GM12864 (cell line): ENCODE measurements around the gene DDX56.

Source experiments
- DNase-seq: peaks from one replicate; pipeline ENCODE4 v3.0.0-alpha.2; 2011; ENCODE audit warnings: low read depth
- H3K4me3 ChIP-seq: 2 replicates; pipeline ENCODE4 v1.5.1; 2011; ENCODE audit warnings: mild to moderate bottlenecking, low read depth, low read length, control low read depth
- CTCF ChIP-seq: IDR thresholded peaks from 2 replicates; pipeline ENCODE4 v1.5.1; 2011; ENCODE audit warnings: low read depth, mild to moderate bottlenecking, moderate library complexity, low read length, control low read depth, inconsistent platforms; ENCODE audit errors: missing control alignments

Gene DDX56

GRCh38 chr7:44573464-44574286 is at the start of gene DDX56:
TSS of gene DDX56 (minus strand) at chr7:44573908. CDS start at chr7:44573895, 13 bp downstream.
- peak within 1 kb of the TSS; percentile 91 for H3K4me3 ChIP-seq
- DNase-seq, result peak; percentile 90
- TF ChIP-seq CTCF, result no peak

- DNase-seq, result no peak
- no peak for TF ChIP-seq CTCF
- peak overlapping the region; percentile 30 for H3K4me3 ChIP-seq
Observed at GRCh38 chr7:44622342-44623151, 48.8 kb upstream of the DDX56 start.

- H3K4me3 ChIP-seq, result no peak overlapping the region
- TF ChIP-seq CTCF, result no peak
- no peak for DNase-seq
Observed at GRCh38 chr7:44621750-44622103, 48.0 kb upstream of the DDX56 start.

- DNase-seq, result no peak
- no peak overlapping the region for H3K4me3 ChIP-seq
Observed at GRCh38 chr7:44621034-44621749, 47.5 kb upstream of the DDX56 start.

GRCh38 chr7:44618753-44619152 is 45.0 kb upstream of the DDX56 start:
- H3K4me3 ChIP-seq, result no peak overlapping the region
- no peak for DNase-seq
- TF ChIP-seq CTCF, result no peak

More at GRCh38 chr7:44621034-44621749, 47.5 kb upstream of the DDX56 start:
- no peak for TF ChIP-seq CTCF

- no peak for DNase-seq
- no peak for TF ChIP-seq CTCF
- no peak overlapping the region for H3K4me3 ChIP-seq
Observed at GRCh38 chr7:44618045-44618444, 44.3 kb upstream of the DDX56 start.
